ENCODE results near the gene ATP5F1E. TPM values are rescaled to one million over a fixed set of nuclear protein-coding genes. Genes with fewer than 3 reads are reported as not detected.
A peak's percentile ranks its signal among the peaks of the same experiment; 100 is the strongest.

Gene ATP5F1E
- total RNA-seq, result 60.8 TPM

DNA sequence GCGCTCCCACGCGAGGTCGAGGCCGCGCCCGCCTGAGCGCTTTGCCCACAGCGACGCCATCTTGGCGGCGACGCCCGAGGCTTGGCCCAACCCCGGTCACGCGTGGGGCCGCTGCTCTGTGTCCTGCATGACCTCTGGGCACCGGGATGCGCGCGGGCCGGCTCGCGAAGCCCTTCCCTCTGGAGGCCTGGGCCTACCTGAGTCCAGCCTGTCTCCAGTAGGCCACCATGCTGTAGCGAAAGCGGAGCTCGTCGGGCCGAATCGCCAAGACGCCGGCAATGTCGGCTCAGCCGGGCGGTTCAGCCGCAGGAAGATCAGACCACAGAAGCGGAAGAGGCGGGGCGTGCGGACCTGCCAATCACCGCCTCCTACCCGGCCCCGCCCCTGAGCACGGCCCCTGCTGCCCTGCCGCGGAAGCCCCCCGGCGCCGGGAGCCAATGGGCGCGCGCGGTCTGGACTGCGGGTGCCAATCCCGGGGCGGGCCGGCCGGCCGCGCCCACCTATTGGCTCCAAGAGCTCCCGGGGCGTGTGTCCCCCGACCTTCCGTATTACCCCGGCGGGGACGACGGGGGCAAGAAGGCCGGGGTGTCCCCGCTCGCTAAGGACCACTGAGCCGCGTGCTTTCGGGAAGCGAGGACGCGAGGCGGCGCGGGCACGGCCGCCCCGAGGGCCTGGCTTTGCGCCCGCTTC lies at the start of gene ATP5F1E:
Gene ATP5F1E, minus strand, starts transcription at position 313 of the 690 bp plus-strand sequence. Its CDS starts 84 bp downstream, at position 229.
- ATAC-seq, result peak; percentile 100

- no peak for ATAC-seq
Measured at GRCh38 chr20:59081036-59081435, 48.9 kb upstream of the ATP5F1E start.

GRCh38 chr20:59078231-59078630 lies 46.1 kb upstream of the ATP5F1E start:
- ATAC-seq, result no peak

- no peak for ATAC-seq
Measured at GRCh38 chr20:59077705-59078104, 45.6 kb upstream of the ATP5F1E start.

GRCh38 chr20:59075934-59076508 lies 43.9 kb upstream of the ATP5F1E start:
- ATAC-seq, result no peak

DNA sequence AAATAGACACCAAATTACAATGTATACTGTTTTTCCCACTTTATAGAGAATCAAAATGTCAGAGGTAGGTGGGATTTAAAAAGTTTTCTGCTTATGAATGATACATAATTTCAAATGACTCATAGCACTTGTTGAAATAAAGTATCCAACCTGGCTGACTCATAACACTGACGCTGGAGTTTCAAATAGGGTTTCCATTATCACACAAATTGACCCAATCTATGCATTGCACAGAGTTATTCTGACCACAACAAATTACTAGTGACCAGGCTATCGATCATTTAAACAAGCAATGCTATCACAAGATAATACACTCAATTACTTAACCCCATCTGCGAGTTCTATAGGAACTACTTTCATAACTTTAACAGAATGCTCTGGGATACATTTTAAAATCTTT lies 42.3 kb upstream of the ATP5F1E start:
- ATAC-seq, result no peak

DNA sequence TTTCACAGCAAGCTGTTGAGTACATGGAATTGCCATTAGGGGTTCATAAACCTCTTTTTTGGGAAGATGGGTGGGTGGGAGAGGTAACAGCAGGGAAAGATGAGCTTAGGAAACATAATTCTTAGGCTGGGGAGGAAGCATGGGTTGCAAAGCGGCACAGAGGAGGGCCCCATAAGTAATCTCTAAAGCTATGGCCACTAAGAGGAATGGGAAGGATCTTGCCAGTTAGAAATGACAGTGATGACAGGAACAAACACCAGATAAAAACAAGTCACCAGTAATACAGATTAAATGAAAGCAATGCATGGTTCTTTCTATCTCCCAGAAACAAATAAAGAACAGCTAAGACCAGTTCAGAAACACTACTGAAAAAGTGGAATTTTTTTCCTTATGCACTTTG lies 41.4 kb upstream of the ATP5F1E start:
- no peak for ATAC-seq

- no peak for ATAC-seq
Measured at GRCh38 chr20:59071216-59071615, 39.1 kb upstream of the ATP5F1E start.

GRCh38 chr20:59069026-59069425 lies 36.9 kb upstream of the ATP5F1E start:
- ATAC-seq, result no peak

- ATAC-seq, result no peak
Measured at GRCh38 chr20:59068534-59068933, 36.4 kb upstream of the ATP5F1E start.

DNA sequence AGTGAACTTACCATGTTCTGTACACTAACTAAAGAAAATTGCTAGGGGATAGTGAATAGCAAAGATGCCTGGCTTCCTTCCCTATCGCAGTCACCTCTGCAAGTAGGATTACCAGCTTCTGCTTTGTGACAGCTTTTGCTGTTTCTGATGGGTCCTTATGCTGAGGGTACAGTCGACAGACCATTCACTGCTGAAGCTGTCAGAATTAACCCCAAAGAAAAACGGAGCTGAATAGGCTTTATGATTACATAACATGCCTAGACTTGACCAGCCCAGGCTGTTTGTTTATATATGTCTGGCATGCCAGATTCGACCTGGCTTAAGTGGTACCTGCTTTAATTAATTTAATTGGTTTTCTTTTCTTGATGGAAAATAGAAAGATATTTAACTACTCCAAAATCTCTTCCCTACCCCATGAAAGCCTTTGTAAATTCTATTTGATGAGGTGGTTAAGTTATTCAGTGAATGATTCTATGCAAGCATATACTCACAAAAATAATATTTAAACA lies 32.1 kb upstream of the ATP5F1E start:
- no peak for ATAC-seq

DNA sequence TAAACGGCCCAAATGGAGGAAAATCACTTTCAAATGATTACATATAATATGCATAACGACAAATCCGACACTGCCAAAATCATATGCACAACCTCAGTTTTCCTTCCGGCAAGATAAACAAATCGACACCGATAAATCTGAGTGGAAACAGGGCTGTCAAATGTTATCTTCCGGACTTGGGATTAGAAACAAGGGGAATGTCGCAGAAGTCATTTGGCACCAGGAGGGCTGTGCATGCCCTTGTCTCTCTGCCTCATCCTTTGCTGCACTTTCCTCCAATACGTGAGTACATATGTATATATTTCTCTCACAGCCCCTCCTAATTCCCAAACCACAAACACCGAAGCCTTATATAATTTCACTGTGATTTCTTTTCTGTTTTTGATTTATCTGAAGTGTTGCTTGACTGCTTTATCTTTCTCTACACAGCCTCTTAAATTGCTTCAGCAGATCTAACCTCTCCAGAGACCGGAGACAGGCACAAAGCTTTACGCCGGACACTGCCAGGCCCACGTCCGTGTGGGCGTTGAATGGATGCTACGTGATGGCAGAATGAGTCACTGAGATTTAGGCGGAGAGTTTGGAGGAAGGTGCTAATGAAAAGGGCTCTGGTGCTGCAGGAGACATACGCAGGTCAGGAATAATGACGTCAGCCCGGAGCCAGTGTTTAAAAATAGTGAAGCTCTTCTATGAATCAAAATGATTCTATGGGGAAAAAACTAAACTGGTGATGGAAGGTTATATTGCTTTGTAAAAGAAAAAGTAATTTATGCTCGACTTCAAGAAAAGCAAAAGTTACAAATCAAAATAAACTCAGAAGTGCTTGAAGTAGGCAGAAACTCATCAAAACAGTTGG lies 31.5 kb upstream of the ATP5F1E start:
- ATAC-seq, result peak; percentile 91

- no peak for ATAC-seq
Measured at GRCh38 chr20:59062081-59062480, 29.9 kb upstream of the ATP5F1E start.

DNA sequence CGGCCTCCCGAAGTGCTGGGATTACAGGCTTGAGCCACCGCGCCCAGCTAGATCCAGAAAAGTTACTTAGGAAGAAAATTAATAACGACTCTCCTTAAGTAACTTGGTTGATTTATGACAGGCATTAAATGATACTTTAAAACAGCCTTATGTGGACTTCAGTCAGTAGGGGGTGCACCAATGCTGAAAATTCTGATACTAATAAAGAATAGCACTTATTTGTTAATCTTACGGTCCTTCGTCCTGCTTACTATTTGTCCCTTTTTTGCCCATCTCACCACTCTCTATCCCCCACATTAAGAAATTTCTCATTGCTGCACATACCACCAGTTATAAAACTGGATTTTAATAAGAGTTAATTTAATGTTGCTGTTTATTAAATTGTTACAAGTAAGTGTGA lies 23.2 kb upstream of the ATP5F1E start:
- ATAC-seq, result no peak

DNA sequence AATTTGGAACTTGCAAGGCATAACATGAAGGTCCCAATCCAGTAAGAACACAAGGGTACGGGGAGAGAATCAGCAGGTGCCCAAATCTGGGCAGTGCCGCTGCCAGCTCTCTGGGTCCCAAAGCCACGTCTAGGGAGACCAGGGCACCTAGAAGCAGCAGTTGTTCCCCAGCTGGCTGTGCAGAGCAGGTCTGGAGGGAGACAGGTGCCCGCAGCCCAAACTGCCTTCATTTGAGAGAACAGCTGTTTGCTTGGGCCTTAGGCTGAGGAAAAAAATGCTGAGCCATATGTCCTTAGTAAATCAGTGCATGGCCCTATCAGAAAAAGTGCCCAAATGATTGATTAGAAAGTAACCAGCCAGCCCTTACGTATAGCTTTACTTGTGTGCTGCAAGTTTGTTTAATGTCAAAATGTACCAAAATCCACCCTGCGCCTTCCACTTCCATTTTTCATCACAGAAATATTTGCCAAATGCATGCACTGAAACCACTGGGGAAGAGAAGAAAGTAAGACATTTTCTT lies 19.6 kb upstream of the ATP5F1E start:
- ATAC-seq, result no peak

GRCh38 chr20:59050437-59050836 lies 18.3 kb upstream of the ATP5F1E start:
- no peak for ATAC-seq

DNA sequence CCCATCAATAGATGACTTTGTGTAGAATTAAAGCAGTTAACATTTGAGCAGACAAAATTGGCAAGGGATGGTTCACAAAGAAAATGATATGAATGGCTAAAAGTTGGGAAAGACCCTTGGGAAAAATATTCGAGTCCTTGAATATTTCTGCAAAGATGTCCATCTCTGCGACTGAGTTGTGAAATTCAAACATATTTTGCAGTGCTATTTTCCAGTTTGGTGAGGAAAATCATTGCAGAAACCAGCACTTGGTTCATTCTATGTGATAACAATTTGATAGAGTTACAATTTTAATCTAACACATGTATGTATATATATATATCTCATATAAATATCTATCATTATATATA lies 16.5 kb upstream of the ATP5F1E start:
- ATAC-seq, result no peak

- peak; percentile 32 for ATAC-seq
Measured at GRCh38 chr20:59047938-59048680, 16.0 kb upstream of the ATP5F1E start.

- ATAC-seq, result no peak
Measured at GRCh38 chr20:59046862-59047261, 14.7 kb upstream of the ATP5F1E start.

DNA sequence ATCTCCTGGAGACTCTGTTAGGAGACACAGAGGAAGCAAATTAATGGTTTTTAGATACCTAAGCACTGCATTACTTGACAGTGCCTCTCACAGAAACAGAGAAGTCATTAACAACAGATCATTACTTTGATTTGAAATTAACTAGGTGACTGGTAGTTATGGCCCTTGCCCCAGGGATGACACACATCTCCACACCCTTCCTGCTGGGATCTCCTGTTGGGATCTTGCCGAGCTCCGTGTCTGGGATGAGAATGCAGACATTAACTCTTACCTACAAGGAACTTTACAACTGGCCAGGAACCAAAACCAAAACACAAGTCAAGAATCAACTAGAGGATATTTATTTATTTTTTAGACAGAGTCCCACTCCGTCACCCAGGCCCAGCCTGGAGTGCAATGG lies 12.7 kb upstream of the ATP5F1E start:
- ATAC-seq, result no peak

DNA sequence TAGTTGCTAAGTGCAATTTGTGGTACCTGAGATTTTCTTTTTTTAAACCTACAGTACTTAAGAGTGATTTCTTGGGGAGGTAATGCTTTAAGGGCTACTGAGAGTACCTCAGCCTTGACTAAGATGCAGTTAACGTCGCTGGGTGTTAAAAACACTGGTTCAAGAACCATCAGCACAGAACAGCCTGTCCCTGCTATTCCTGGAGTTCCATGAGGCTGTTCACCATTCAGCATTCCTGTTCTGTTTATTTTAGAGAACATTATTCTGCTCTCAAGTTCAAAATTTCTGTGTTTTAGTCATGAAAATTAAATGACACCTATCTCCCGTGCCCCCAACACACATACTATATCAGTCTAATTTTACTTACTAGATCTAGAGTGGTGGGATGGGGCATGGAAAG lies 12.2 kb upstream of the ATP5F1E start:
- ATAC-seq, result no peak

GRCh38 chr20:59043698-59044097 lies 11.6 kb upstream of the ATP5F1E start:
- peak; percentile 22 for ATAC-seq
